HEK293T (cell line): ENCODE measurements around the gene CACNA1G.

ENCODE experiments used
- ARNT ChIP-seq: fragments of 450-650 bp; IDR thresholded peaks from 2 replicates; pipeline ENCODE4 v1.6.1; 2017; ENCODE audit warnings: mild to moderate bottlenecking
- BHLHE40 ChIP-seq: fragments of 450-650 bp; IDR thresholded peaks from 2 replicates; pipeline ENCODE4 v1.6.1; 2016; ENCODE audit warnings: mild to moderate bottlenecking, moderate library complexity, borderline replicate concordance
- ELF4 ChIP-seq: fragments of 450-650 bp; IDR thresholded peaks from 2 replicates; pipeline ENCODE4 v1.6.1; 2017; ENCODE audit warnings: antibody characterized with exemption
- FOXA1 ChIP-seq: fragments of 450-650 bp; IDR thresholded peaks from 2 replicates; pipeline ENCODE4 v1.6.1; 2016; ENCODE audit warnings: mild to moderate bottlenecking
- FOXK2 ChIP-seq: fragments of 450-650 bp; IDR thresholded peaks from 2 replicates; pipeline ENCODE4 v1.6.1; 2016; ENCODE audit warnings: mild to moderate bottlenecking
- FOXM1 ChIP-seq: fragments of 450-650 bp; IDR thresholded peaks from 2 replicates; pipeline ENCODE4 v1.6.1; 2017; ENCODE audit warnings: mild to moderate bottlenecking, borderline replicate concordance

- TF ChIP-seq ELF4 (no peak), FOXA1 (no peak), ARNT (no peak), BHLHE40 (no peak), FOXK2 (no peak), FOXM1 (no peak)
These were observed 61.1 kb downstream of the CACNA1G start for GRCh38 chr17:50621574-50622031.
